ENCODE measurements around the gene ZNF688.

- TF ChIP-seq CTCF (IDR thresholded peaks at IDR 0.05; ENCODE audit: poor library complexity) (no peak), EZH2 (IDR thresholded peaks at IDR 0.05; ENCODE audit: borderline replicate concordance) (no peak)
Observed at GRCh38 chr16:30521873-30522641, 49.5 kb downstream of the ZNF688 start.
